Motor neuron (in vitro differentiated cells): Measurements from ENCODE around the gene ARL5B. TPM values are rescaled to one million over a fixed set of nuclear protein-coding genes. Genes with fewer than 3 reads are reported as not detected.

ENCODE experiments used
- ATAC-seq, 8 experiments: fragments of 200-7000 bp; cut with Tn5 transposase; replicated peaks in 6 of 8; 2 replicates each; pipeline ENCODE4 v1.8.0; 2021; ENCODE audit warnings: mild to moderate bottlenecking in 8 of 8, moderate library complexity in 8 of 8
- H3K27ac ChIP-seq, 2 donors: fragments of 250-450 bp; sonication (Bioruptor Pico); 2 replicates each; pipeline ENCODE4 v1.9.0; 2021; ENCODE audit warnings: antibody characterized with exemption in 2 of 2, mild to moderate bottlenecking in 2 of 2, moderate library complexity in 1 of 2
- H3K4me1 ChIP-seq, 2 donors: fragments of 250-450 bp; sonication (Bioruptor Pico); replicated peaks in 1 of 2; 2 replicates each; pipeline ENCODE4 v1.6.1; 2021; ENCODE audit warnings: antibody characterized with exemption in 2 of 2, mild to moderate bottlenecking in 2 of 2, moderate library complexity in 1 of 2
- H3K4me3 ChIP-seq, 5 donors: fragments of 250-450 bp; sonication (Bioruptor Pico); 2 replicates each; pipeline ENCODE4 v1.9.0; 2021; ENCODE audit warnings: antibody characterized with exemption in 5 of 5, mild to moderate bottlenecking in 5 of 5, moderate library complexity in 4 of 5
- WGBS, 10 experiments: fragments of 450-650 bp; shearing (Covaris generic); methylation state at CpG; one replicate each; pipeline ENCODE4 v1.0.0; 2022; 5-methylcytosine and 5-hydroxymethylcytosine counted together
- in situ Hi-C, 9 experiments: fragments of 400-800 bp; cut with MboI; loops; one replicate each; pipeline ENCODE4 v1.15.0; 2021; ENCODE audit warnings: low sequenced_read_pairs in 9 of 9, low pct_unique_long_range_greater_than_20kb in 2 of 9; ENCODE audit not compliant: unreplicated experiment in 9 of 9
- total RNA-seq, 8 experiments: library from RNA; unstranded; fragments of 300-600 nt; gene quantifications; 2 replicates each; pipeline versions ENCODE4 v1.2.3 to v1.2.4, GENCODE V29; 2022

The ARL5B gene
- total RNA-seq, 8 experiments from 2014 or later, result 9.0 to 45.7 (median 35.8) TPM

DNA sequence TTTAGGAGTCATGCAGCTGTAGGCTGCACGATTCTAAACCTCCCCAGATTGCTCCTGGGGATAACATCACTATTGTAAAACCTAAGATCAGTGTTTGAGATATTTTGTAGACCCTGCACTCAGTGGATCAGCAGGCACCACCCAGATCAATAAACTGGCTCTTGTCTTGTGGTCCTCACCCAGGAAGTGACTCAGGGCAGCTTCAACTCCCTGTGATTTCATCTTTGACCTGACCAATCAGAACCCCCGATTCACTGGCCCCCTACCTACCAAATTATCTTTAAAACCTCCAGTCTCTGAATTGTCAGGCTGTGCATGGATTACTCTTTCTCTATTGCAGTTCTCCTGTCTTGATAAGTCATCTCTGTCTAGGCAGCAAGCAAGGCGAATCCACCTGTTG, 25.7 kb downstream of the ARL5B start:
- no peak overlapping the region for H3K4me3 ChIP-seq
- ATAC-seq, result no peak
- WGBS, 10 experiments, result 82 to 100% (median 89%) methylated on average over 1 to 3 of the region's 3 CpGs; no CpG with 5 or more reads in 3 of the 10 experiments

DNA sequence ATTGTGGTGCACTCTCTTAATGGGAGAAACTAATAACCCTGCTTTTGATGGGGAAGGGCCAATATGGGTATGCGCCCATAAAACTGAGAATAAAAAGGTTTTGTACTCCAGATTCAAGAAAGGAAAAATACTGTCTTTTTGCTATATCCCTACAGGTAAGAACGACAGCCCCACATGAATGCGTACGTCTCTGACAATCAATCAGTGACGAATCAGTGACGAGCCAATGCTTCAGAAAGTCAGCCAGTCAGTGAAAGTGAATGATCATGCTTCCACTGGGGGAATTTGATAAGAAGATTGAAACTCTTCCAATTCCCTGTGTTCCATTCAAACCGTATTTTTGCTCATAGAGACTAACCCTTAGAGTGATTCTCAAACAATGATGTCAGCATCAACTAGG, 26.3 kb downstream of the ARL5B start:
- Histone ChIP-seq H3K4me1 (no peaks in the 10 kb centered on the region), H3K4me3 (no peak overlapping the region), H3K27ac (no peak overlapping the region)
- ATAC-seq, result no peak
- WGBS, 10 experiments, result 72 to 96% (median 91%) methylated on average over 1 to 7 of the region's 7 CpGs; no CpG with 5 or more reads in 2 of the 10 experiments
- in situ Hi-C loops, result loop anchor here in 2 of 9 experiments (25.0 kb wide), 2 partner anchors 652 to 1127 kb away; partner anchors contain the start of gene PLXDC2 (in 1 of the 2)

More for the DNA sequence above, 25.7 kb downstream of the ARL5B start:
- Histone ChIP-seq H3K27ac (no peak overlapping the region), H3K4me1 (no peaks in the 10 kb centered on the region)
- in situ Hi-C loops, result loop anchor here in 2 of 9 experiments (25.0 kb wide), 2 partner anchors 652 to 1127 kb away; partner anchors contain the start of gene PLXDC2 (in 1 of the 2)

GRCh38 chr10:18687195-18687594, 28.0 kb downstream of the ARL5B start:
- Histone ChIP-seq H3K4me3 (no peak overlapping the region), H3K4me1 (no peaks in the 10 kb centered on the region), H3K27ac (no peak overlapping the region)
- 50 to 100% (median 88%) methylated on average over 1 to 5 of the region's 7 CpGs; no CpG with 5 or more reads in 2 of the 10 experiments for WGBS, 10 experiments
- in situ Hi-C loops, result loop anchor here in 2 of 9 experiments (25.0 kb wide), 2 partner anchors 650 to 1125 kb away; partner anchors contain the start of gene PLXDC2 (in 1 of the 2)
- ATAC-seq, result no peak

DNA sequence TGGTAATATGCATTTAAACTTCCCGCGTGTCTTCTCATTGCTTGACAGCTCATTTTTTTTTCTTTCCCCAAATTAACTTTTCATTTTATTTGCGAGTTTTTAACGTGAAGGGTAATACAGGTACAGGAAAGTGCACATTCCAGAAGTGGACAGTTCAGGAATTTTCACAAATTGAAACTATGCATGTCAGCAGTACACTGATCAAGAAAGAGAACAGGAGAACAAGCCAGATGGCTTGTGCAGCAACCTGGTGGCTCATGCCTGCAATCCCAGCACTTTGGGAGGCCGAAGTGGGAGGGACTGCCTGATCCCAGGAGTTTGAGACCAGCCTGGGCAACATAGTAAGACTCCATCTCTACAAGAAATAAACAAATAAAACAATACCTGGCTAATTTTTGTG, 28.5 kb downstream of the ARL5B start:
- H3K4me3 ChIP-seq, result no peak overlapping the region
- no peak for ATAC-seq
- WGBS, 10 experiments, result 46 to 100% (median 76%) methylated on average over 2 to 5 of the region's 5 CpGs; no CpG with 5 or more reads in 2 of the 10 experiments
- no peaks in the 10 kb centered on the region for H3K4me1 ChIP-seq
- in situ Hi-C loops, result loop anchor here in 2 of 9 experiments (25.0 kb wide), 2 partner anchors 650 to 1125 kb away; partner anchors contain the start of gene PLXDC2 (in 1 of the 2)
- no peak overlapping the region for H3K27ac ChIP-seq

- in situ Hi-C loops, result loop anchor here in 2 of 9 experiments (25.0 kb wide), 2 partner anchors 648 to 1123 kb away; partner anchors contain the start of gene PLXDC2 (in 1 of the 2)
- no peaks in the 10 kb centered on the region for H3K4me1 ChIP-seq
- H3K4me3 ChIP-seq, result no peak overlapping the region
- no peak overlapping the region for H3K27ac ChIP-seq
- 0 to 80% (median 15%) methylated on average over 1 to 3 of the region's 3 CpGs for WGBS, 10 experiments
- peak in 4 of 8 experiments; percentile 50 to 68 (median 59) for ATAC-seq
Observed at GRCh38 chr10:18689498-18689897, 30.3 kb downstream of the ARL5B start.

DNA sequence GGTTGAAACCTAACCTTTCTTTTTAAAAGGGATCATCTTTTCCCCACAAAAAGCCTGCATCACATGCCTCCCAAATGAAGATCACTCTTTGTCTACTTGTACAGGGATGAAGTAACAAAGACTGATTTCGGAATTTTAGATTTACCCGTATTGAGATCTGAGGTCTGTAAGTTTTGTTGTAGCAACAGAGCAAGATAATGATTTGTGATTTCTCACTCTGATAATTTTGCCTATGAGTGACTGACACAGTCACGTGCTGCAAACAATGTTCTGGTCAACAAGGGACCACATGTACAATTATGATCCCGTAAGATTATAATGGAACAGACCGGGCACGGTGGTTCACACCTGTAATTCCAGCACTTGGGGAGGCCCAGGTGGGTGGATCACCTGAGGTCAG, 31.3 kb downstream of the ARL5B start:
- Histone ChIP-seq H3K4me1 (no peaks in the 10 kb centered on the region), H3K27ac (no peak overlapping the region), H3K4me3 (no peak overlapping the region)
- in situ Hi-C loops, result loop anchor here in 2 of 9 experiments (25.0 kb wide), 2 partner anchors 647 to 1122 kb away; partner anchors contain the start of gene PLXDC2 (in 1 of the 2)
- ATAC-seq, result no peak
- WGBS, 10 experiments, result 65 to 100% (median 86%) methylated on average over 1 to 6 of the region's 6 CpGs; no CpG with 5 or more reads in 3 of the 10 experiments

DNA sequence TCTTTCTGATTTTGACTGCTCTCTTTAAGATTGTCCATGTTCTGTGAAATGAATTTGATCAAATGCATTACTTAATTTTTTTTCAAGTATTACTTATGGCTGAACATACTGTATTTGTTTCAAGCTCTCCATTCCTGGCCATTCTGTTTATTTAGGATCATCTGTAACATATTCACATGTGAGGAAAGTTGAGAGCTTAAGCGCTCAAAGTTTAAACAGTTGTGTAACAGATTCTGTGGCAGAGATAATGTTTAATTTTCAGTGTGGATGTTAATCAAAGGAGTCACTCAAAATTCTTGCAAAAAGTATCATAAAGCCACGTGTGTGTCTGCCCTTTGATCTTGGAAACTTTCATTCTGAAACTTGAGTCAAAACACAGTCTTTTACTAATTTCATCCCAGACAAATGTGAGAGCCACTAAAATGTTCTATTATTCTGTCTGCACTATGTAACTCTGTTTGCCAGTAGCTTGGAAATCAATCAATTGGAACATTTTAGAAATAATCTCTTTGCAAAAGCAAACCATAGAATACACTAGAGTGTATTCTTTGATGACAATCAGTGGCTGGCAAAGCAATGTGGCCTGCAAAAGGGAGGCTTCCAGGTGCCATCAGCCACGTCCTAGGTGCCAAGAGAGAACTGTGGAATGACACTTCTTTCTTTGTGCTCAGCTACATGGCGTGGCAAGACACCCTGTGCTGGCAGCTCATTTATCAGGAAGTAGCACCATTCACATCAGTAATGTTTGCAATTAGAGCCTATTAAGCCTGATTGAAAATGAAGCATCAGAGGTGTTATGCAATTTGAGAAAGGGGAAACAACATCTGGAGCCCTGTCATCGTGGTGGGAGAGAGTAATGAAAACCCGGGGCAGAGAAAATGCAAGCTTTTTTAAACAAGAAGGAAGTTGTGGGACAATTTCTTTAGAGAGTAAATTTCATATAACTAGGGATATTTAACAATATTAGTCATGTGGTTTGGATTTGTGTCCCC, 40.9 kb downstream of the ARL5B start:
- 7 to 90% (median 82%) methylated on average over 1 to 6 of the region's 6 CpGs for WGBS, 10 experiments
- no peak overlapping the region for H3K27ac ChIP-seq
- in situ Hi-C loops, result loop anchor here in 2 of 9 experiments (25.0 kb wide), 2 partner anchors 637 to 1112 kb away; partner anchors contain the start of gene PLXDC2 (in 1 of the 2)
- no peak overlapping the region for H3K4me3 ChIP-seq
- H3K4me1 ChIP-seq, result no peaks in the 10 kb centered on the region
- peak in 1 of 8 experiments; percentile 24 for ATAC-seq

DNA sequence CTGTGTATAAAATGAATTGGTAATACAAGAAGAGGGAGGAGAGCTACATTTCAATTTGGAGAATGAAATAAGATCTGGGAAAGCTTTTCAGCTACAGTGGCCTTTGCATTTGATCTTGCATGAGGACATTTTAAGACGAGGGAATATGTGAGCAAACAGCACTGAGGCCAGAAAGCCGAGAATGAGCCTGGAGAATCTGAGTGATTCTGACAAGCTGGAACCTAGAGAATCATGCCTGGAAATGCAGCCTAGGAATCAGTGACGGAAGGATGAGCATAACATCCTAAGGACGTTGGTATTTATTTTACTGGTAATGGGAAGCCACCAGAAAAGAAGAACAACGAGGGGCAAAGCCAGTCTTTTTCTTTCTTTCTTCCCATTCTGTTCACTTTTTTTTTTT, 44.3 kb downstream of the ARL5B start:
- in situ Hi-C loops, result no loop called here
- no peak overlapping the region for H3K4me3 ChIP-seq
- no peak overlapping the region for H3K27ac ChIP-seq
- no peak for ATAC-seq
- WGBS, 10 experiments, result 27 to 100% (median 82%) methylated on average over 1 to 5 of the region's 5 CpGs
- H3K4me1 ChIP-seq, result no peaks in the 10 kb centered on the region

DNA sequence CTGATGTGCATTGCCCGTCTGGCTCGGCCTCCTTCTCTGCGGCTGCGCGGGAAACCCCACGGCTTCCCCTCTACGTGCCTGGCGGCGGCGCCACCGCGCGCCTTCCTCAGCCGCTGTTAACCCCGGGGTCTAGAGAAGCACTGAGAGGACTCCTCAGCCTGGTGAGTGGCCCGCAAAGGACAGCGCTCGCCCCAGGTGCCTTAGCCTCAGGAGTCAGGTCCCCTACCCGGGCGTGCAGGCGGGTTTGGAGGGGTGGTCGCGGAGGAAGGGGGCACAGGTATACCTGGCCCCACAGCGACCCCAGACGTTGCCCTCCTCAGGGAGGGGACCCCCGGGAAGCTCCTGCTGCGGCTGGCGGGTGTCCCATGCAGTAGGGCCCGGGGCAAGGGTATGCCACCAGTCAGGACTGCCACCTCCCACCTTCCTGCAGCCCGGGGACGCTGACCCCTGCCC, 51.0 kb downstream of the ARL5B start:
- Histone ChIP-seq H3K4me3 (no peak overlapping the region), H3K4me1 (no peaks in the 10 kb centered on the region), H3K27ac (no peak overlapping the region)
- no peak for ATAC-seq
- in situ Hi-C loops, result no loop called here
- WGBS, 10 experiments, result 80 to 100% (median 94%) methylated on average over 1 to 20 of the region's 31 CpGs; no CpG with 5 or more reads in 6 of the 10 experiments

GRCh38 chr10:18713077-18713476, 53.8 kb downstream of the ARL5B start:
- no peaks in the 10 kb centered on the region for H3K4me1 ChIP-seq
- WGBS, 10 experiments, result 0 to 100% (median 63%) methylated on average over 1 to 5 of the region's 6 CpGs
- in situ Hi-C loops, result no loop called here
- peak in 4 of 8 experiments; percentile 36 to 88 (median 70) for ATAC-seq
- no peak overlapping the region for H3K27ac ChIP-seq
- H3K4me3 ChIP-seq, result no peak overlapping the region

DNA sequence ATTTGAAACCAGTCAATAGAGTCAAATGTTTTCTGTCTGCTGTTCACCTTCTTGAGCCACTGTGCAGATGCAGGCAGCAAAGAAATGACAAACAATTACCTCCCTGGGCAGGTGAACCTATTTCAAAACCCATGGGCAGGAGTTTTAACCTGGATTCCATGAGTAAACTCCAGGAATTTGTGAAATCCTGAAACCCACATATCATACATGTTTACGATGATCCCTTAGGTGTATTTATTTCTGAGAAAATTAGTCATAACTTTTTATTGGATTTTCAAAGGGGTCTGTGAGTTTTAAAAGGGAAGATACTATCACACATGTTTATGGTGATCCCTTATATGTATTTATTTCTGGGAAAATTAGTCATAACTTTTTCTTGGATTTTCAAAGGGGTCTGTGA, 59.8 kb downstream of the ARL5B start:
- H3K4me3 ChIP-seq, result no peak overlapping the region
- no peaks in the 10 kb centered on the region for H3K4me1 ChIP-seq
- in situ Hi-C loops, result no loop called here
- WGBS, 10 experiments, result 56 to 100% (median 100%) methylated on average over 1 of the region's 1 CpG; no CpG with 5 or more reads in 3 of the 10 experiments
- H3K27ac ChIP-seq, result no peak overlapping the region
- ATAC-seq, result no peak

DNA sequence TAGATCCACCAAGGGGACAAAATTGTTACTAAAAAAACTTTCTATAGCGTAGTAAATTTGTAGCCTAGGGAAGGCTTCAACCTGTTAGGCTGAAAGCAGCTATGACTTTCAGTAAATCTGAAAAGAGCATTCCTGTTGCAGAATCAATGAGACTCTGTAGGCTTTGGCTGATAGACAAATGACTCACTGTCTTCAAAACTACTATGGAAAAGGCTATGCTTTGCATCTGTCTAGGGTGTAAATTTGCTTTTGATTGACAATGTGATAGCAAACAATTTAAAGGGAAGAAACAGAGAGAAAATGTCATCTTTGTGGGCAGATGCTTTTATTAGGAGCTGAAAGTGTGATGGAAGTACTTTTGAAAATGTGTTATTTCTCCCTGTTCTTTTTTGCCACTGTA, 60.6 kb downstream of the ARL5B start:
- in situ Hi-C loops, result no loop called here
- no peak overlapping the region for H3K4me3 ChIP-seq
- WGBS, 10 experiments, result 27 to 100% (median 50%) methylated on average over 1 of the region's 1 CpG; no CpG with 5 or more reads in 4 of the 10 experiments
- no peaks in the 10 kb centered on the region for H3K4me1 ChIP-seq
- H3K27ac ChIP-seq, result no peak overlapping the region
- no peak for ATAC-seq

DNA sequence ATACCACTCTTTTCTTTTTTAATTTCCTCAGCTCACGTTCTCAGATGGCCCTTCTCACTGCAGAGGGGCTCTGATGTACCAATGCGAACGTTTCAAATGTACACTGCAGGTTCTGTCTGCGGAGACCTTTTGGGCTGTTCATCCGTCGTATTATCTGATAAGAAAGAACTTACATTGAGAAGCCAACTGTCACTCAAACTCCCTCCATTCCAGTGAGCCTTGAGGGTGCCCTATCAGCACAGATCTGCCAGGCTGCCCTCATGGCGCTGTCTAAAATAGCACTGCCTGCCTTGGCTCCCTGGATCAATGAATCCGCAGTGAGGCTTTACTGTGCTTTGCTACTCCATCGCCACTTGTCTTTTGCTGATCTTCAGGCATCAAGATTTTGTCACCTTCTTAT, 61.8 kb downstream of the ARL5B start:
- 55 to 93% (median 84%) methylated on average over 2 to 9 of the region's 9 CpGs; no CpG with 5 or more reads in 2 of the 10 experiments for WGBS, 10 experiments
- H3K4me1 ChIP-seq, result no peaks in the 10 kb centered on the region
- ATAC-seq, result no peak
- in situ Hi-C loops, result no loop called here
- no peak overlapping the region for H3K27ac ChIP-seq
- H3K4me3 ChIP-seq, result no peak overlapping the region
